Measurements from ENCODE around the gene GRAMD1A. TPM values are rescaled to one million over a fixed set of nuclear protein-coding genes. Genes with fewer than 3 reads are reported as not detected.

GRAMD1A gene
- polyA plus RNA-seq, 1 donor from 2014 or later: 19.0 TPM

- Histone ChIP-seq H3K27me3 (ENCODE audit: insufficient read depth, low read depth, low read length) (no peaks in the 10 kb centered on the region), H3K27ac (ENCODE audit: low read length) (no peak overlapping the region), H3K9me3 (ENCODE audit: low read length) (no peaks in the 10 kb centered on the region), H3F3A (ENCODE audit: insufficient read depth, low read length, poor library complexity, severe bottlenecking) (no peaks in the 10 kb centered on the region), H3K4me3 (ENCODE audit: low read length) (no peak overlapping the region), H2AFZ (ENCODE audit: low read depth, low read length) (no peak overlapping the region), H3K79me2 (replicated peaks; ENCODE audit: insufficient read depth, low read length) (no peaks in the 10 kb centered on the region), H3K4me2 (ENCODE audit: low read length) (no peak overlapping the region), H3K9me2 (ENCODE audit: insufficient read depth, low read length) (no peaks in the 10 kb centered on the region), H4K20me1 (ENCODE audit: insufficient read depth) (no peaks in the 10 kb centered on the region), H3K36me3 (ENCODE audit: insufficient read depth, low read length) (no peaks in the 10 kb centered on the region), H3K9ac (ENCODE audit: low read length) (no peak overlapping the region)
- TF ChIP-seq, protein P1, sequence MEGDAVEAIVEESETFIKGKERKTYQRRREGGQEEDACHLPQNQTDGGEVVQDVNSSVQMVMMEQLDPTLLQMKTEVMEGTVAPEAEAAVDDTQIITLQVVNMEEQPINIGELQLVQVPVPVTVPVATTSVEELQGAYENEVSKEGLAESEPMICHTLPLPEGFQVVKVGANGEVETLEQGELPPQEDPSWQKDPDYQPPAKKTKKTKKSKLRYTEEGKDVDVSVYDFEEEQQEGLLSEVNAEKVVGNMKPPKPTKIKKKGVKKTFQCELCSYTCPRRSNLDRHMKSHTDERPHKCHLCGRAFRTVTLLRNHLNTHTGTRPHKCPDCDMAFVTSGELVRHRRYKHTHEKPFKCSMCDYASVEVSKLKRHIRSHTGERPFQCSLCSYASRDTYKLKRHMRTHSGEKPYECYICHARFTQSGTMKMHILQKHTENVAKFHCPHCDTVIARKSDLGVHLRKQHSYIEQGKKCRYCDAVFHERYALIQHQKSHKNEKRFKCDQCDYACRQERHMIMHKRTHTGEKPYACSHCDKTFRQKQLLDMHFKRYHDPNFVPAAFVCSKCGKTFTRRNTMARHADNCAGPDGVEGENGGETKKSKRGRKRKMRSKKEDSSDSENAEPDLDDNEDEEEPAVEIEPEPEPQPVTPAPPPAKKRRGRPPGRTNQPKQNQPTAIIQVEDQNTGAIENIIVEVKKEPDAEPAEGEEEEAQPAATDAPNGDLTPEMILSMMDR (IDR thresholded peaks at IDR 0.05; ENCODE audit: poor library complexity, severe bottlenecking): no peak
- TF ChIP-seq TAF1 (IDR thresholded peaks at IDR 0.05; ENCODE audit: low read depth) (no peak), SMC3 (conservative IDR thresholded peaks at IDR 0.05; ENCODE audit: poor library complexity) (no peak), POLR2AphosphoS5 (IDR thresholded peaks at IDR 0.05) (no peak), EP300 (conservative IDR thresholded peaks at IDR 0.05; ENCODE audit: poor library complexity, severe bottlenecking) (no peak), RAD21 (conservative IDR thresholded peaks at IDR 0.05) (no peak), REST (IDR thresholded peaks at IDR 0.05; ENCODE audit: borderline replicate concordance) (no peak), EZH2 (IDR thresholded peaks at IDR 0.05; ENCODE audit: borderline replicate concordance, insufficient read depth, low read length, poor library complexity, severe bottlenecking) (no peak)
Observed at GRCh38 chr19:34972163-34972705, 27.9 kb upstream of the GRAMD1A start.

DNA sequence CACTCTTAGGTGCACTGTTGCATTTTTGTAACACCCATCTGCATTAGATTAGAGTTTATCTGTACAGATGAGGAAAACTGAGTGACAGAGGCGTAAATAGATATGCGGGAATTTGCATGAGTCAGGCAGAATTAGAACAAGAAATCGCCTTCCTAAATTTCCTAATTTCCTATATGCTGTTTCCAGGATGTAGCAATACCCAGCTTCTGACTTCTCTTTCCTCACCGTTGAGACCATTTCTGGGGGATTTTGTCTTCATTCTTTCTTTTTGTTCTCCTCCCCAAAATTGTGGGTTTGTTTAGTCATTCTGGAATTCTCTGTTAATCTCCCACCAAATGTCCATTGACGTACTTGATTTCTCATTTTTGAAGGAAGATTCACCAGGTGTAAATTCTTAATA is 25.5 kb upstream of the GRAMD1A start:
- H3K9me2 ChIP-seq (ENCODE audit: insufficient read depth, low read length): no peaks in the 10 kb centered on the region
- no peak overlapping the region for H3K4me2 ChIP-seq (ENCODE audit: low read length)
- no peaks in the 10 kb centered on the region for H3F3A ChIP-seq (ENCODE audit: insufficient read depth, low read length, poor library complexity, severe bottlenecking)
- TF ChIP-seq POLR2AphosphoS5 (IDR thresholded peaks at IDR 0.05): no peak
- no peak for TF ChIP-seq EP300 (conservative IDR thresholded peaks at IDR 0.05; ENCODE audit: poor library complexity, severe bottlenecking)
- no peak for TF ChIP-seq MXI1 (conservative IDR thresholded peaks at IDR 0.05; ENCODE audit: poor library complexity, severe bottlenecking)
- TF ChIP-seq, protein P1 (IDR thresholded peaks at IDR 0.05; ENCODE audit: poor library complexity, severe bottlenecking): no peak
- TF ChIP-seq RAD21 (conservative IDR thresholded peaks at IDR 0.05): no peak
- TF ChIP-seq REST (IDR thresholded peaks at IDR 0.05; ENCODE audit: borderline replicate concordance): no peak
- no peak for TF ChIP-seq TAF1 (IDR thresholded peaks at IDR 0.05; ENCODE audit: low read depth)
- TF ChIP-seq EZH2 (IDR thresholded peaks at IDR 0.05; ENCODE audit: borderline replicate concordance, insufficient read depth, low read length, poor library complexity, severe bottlenecking): no peak
- TF ChIP-seq SMC3 (conservative IDR thresholded peaks at IDR 0.05; ENCODE audit: poor library complexity): no peak
- no peak overlapping the region for H3K27ac ChIP-seq (ENCODE audit: low read length)
- H3K79me2 ChIP-seq (replicated peaks; ENCODE audit: insufficient read depth, low read length): no peaks in the 10 kb centered on the region
- H4K20me1 ChIP-seq (ENCODE audit: insufficient read depth): no peaks in the 10 kb centered on the region
- no peaks in the 10 kb centered on the region for H3K27me3 ChIP-seq (ENCODE audit: insufficient read depth, low read depth, low read length)
- no peak overlapping the region for H3K4me3 ChIP-seq (ENCODE audit: low read length)
- no peaks in the 10 kb centered on the region for H3K9me3 ChIP-seq (ENCODE audit: low read length)
- H3K9ac ChIP-seq (ENCODE audit: low read length): no peak overlapping the region
- no peaks in the 10 kb centered on the region for H3K36me3 ChIP-seq (ENCODE audit: insufficient read depth, low read length)
- H2AFZ ChIP-seq (ENCODE audit: low read depth, low read length): no peak overlapping the region

Data from neural cell (in vitro differentiated cells).